ENCODE data around the gene FAM193B. TPM values are rescaled to one million over a fixed set of nuclear protein-coding genes. Genes with fewer than 3 reads are reported as not detected.

FAM193B gene
- total and polyA plus RNA-seq, 9 of the 15 experiments (the other 6 are each of a cell fraction or from before 2014, with no cell fraction given) = 4.4 to 76.4 (median 37.3) TPM

DNA sequence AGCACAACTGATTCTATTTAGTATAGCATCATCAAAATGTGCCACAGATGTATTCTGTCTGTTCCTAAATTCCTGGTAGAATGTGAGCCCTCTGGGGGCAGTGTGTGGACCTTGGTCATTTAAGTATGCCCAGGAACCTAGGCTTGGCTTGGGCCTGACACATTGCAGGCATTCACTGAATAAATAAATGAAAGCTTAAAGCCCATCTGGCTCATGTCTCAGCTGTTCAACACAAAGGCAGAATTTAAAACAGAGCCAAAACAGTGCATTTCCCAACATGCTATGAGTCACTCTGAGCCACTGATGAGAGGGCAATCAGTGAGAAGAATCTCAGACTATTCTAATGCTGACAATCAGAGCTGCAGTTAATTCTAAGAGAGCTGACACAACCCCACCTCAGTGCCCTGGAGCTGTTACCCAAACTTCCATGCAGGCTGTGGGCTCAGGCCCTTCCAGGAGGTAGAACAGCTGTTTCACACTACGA lies 8.1 kb downstream of the FAM193B start (continued):
- no peak for TF ChIP-seq ZNF407 (IDR thresholded peaks at IDR 0.05; ENCODE audit: low read depth)
- peak; percentile 85 to 89 for TF ChIP-seq KDM1A (IDR thresholded peaks at IDR 0.05)
- TF ChIP-seq FOSL1 (tag; conservative IDR thresholded peaks at IDR 0.05) = peak; percentile 93
- TF ChIP-seq SMARCA4 (IDR thresholded peaks at IDR 0.05) = 0 out of 2 replicates have a peak, but pooled peaks have one; percentile 39
- TF ChIP-seq CXXC5 (CRISPR knock-in tag; IDR thresholded peaks at IDR 0.05) = no peak
- TF ChIP-seq POLR3G (IDR thresholded peaks at IDR 0.05; ENCODE audit: extremely low read depth, insufficient read length, insufficient replicate concordance) = no peak
- TF ChIP-seq CEBPB (tag; IDR thresholded peaks at IDR 0.05) = peak; percentile 75
- TF ChIP-seq ZNF146 (CRISPR knock-in tag; IDR thresholded peaks at IDR 0.05; ENCODE audit: unreplicated experiment) = no peak
- no peak for TF ChIP-seq TCFL5 (CRISPR knock-in tag; conservative IDR thresholded peaks at IDR 0.05)
- TF ChIP-seq NONO (IDR thresholded peaks at IDR 0.05; ENCODE audit: low read depth in 2 of 2, low read length in 1 of 2) = no peak
- TF ChIP-seq MAFK (IDR thresholded peaks at IDR 0.05; ENCODE audit: low read length) = no peak
- TF ChIP-seq MBD2 (IDR thresholded peaks at IDR 0.05; ENCODE audit: borderline replicate concordance, low read depth) = no peak
- no peak for TF ChIP-seq ETS2 (tag; IDR thresholded peaks at IDR 0.05; ENCODE audit: borderline replicate concordance, poor library complexity, severe bottlenecking)
- TF ChIP-seq ESRRA (IDR thresholded peaks at IDR 0.05; ENCODE audit: borderline replicate concordance, low read depth) = no peak
- TF ChIP-seq SOX6 (IDR thresholded peaks at IDR 0.05) = peak; percentile 11; the same call in 1 of the 2 replicates
- TF ChIP-seq TEAD4 (IDR thresholded peaks at IDR 0.05; ENCODE audit: low read length) = peak; percentile 8; the same call in 1 of the 2 replicates
- TF ChIP-seq TEAD4 (CRISPR knock-in tag; IDR thresholded peaks at IDR 0.05; ENCODE audit: borderline replicate concordance) = no peak
- TF ChIP-seq, protein P1, sequence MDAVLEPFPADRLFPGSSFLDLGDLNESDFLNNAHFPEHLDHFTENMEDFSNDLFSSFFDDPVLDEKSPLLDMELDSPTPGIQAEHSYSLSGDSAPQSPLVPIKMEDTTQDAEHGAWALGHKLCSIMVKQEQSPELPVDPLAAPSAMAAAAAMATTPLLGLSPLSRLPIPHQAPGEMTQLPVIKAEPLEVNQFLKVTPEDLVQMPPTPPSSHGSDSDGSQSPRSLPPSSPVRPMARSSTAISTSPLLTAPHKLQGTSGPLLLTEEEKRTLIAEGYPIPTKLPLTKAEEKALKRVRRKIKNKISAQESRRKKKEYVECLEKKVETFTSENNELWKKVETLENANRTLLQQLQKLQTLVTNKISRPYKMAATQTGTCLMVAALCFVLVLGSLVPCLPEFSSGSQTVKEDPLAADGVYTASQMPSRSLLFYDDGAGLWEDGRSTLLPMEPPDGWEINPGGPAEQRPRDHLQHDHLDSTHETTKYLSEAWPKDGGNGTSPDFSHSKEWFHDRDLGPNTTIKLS (IDR thresholded peaks at IDR 0.05; ENCODE audit: borderline replicate concordance, low read depth) = no peak
- TF ChIP-seq ZNF217 (CRISPR knock-in tag; IDR thresholded peaks at IDR 0.05) = no peak
- no peak for TF ChIP-seq ZFP1 (CRISPR knock-in tag; IDR thresholded peaks at IDR 0.05)

Measured in K562 (cell line).